ENCODE measurements around the gene OGG1. TPM values are rescaled to one million over a fixed set of nuclear protein-coding genes. Genes with fewer than 3 reads are reported as not detected.

Gene OGG1
- 16.2 and 17.4 TPM in 2 replicates for total RNA-seq

DNA sequence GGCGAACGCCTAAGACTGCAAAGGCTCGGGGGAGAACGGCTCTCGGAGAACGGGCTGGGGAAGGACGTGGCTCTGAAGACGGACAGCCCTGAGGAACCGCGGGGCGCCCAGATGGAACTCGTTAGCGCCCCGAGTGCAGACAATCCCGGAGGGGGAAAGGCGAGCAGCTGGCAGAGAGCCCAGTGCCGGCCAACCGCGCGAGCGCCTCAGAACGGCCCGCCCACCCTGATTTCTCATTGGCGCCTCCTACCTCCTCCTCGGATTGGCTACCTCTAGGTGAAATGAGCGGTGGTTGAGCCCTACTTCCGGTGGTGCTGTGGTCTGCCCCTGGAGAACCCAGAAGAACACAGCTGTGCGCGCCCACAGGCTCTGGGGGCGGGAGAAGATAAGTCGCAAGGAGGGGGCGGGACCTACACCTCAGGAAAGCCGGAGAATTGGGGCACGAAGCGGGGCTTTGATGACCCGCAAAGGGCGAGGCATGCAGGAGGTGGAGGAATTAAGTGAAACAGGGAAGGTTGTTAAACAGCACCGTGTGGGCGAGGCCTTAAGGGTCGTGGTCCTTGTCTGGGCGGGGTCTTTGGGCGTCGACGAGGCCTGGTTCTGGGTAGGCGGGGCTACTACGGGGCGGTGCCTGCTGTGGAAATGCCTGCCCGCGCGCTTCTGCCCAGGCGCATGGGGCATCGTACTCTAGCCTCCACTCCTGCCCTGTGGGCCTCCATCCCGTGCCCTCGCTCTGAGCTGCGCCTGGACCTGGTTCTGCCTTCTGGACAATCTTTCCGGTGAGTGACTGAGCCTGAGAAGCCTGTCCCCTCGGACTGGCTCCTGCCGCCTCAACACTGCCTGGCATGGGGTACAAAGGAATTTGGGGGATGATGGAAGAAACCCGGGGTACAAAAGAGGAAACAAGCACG lies at the start of gene OGG1:
OGG1 (plus strand) TSS at position 308 of the 911 bp plus-strand sequence; CDS start at position 643, 335 bp downstream.

GRCh38 chr3:9703736-9704346 lies 45.9 kb upstream of the OGG1 start, which contains the start of gene CPNE9:
TSS of gene CPNE9 (plus strand) at chr3:9703833. CDS start at chr3:9703997, 164 bp downstream.

DNA sequence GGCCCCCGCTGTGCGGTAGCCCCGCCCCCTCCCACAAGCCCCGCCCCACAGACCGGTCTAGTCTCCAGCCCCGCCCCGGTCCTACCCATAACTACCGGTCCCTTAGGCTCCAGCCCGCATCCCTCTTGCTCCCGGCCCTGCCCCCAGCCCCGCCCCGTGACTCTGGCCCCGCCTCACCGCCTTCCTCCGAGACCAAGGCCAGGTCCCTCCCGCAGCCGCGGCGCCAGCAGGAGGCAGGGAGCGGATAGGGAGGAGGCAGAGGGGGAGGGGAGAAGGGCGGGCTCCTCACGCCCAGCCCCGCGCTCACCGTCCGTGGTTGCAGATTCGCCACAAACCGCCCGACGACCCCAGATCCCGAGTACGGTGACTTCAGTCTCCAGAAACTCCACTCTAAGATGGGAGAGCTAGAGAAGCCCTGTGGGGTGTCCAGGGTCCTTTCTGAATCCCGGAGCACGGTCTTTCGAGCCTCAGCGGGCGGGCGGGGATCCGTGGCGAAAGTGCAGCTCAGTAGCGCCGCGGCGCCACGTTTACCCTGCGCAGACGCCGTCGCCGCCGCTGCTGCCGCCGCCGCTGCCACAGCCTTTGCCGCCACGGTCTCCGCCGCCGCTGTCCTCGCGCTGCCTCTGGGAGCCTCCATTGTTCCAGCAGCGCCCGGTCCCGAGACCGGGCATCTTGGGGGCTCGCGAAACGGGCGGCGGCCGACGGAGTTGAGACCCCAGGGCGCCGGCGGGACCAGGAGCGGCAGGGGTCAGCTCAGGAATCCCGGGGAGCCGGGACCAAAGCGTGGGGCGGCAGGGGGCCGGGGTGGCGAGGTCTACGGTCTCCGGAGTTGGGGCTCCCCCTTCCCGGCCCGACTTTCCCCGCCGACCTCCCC lies 18.3 kb upstream of the OGG1 start, which contains the start of gene BRPF1:
BRPF1 (plus strand) TSS at position 530 of the 874 bp plus-strand sequence. CDS start 2,406 bp downstream, outside the sequence.

DNA sequence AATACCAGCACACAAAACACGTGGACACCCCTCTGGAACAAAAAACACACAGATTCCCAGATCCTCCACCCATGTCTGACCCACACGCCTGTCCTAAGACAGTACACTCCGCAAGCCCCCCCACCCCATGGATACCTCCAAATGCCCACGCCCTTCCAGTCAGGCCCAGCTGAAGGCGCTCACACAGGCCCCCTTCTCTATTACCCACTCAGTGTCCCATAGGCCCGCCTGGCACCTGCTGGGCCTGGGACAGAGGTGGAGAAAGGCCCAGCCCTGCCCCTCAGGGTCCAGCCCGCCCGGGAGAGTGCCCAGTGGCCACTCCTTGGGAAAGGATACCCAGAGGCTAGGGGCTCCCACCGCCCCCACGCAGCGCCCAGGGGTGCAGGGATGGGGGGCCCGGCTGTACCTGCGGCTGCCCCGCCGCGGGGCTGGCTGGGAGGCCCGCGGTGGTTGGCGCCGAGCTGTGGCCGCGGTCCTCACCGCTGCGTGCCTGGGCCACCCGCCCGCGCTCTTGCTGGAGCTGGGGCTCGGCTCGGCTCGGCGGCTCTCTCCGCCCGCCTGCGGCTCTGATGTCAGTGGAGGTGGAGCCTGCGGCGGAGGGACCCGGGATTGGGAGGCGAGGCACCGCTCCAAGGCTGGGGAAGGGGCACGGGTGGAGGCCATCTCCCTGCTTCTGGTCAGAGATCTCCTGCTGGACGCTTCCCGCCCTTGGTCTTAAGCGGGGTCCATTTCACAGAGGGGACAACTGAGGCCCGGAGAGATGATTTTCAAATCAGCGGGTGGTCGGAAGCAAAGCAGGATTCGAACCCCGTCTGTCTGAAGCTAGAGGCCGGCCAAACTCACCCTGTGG lies 19.9 kb downstream of the OGG1 start, which contains the start of gene CAMK1:
CAMK1 (minus strand) TSS at position 522 of the 850 bp plus-strand sequence. CDS start 2,198 bp downstream, outside the sequence.

DNA sequence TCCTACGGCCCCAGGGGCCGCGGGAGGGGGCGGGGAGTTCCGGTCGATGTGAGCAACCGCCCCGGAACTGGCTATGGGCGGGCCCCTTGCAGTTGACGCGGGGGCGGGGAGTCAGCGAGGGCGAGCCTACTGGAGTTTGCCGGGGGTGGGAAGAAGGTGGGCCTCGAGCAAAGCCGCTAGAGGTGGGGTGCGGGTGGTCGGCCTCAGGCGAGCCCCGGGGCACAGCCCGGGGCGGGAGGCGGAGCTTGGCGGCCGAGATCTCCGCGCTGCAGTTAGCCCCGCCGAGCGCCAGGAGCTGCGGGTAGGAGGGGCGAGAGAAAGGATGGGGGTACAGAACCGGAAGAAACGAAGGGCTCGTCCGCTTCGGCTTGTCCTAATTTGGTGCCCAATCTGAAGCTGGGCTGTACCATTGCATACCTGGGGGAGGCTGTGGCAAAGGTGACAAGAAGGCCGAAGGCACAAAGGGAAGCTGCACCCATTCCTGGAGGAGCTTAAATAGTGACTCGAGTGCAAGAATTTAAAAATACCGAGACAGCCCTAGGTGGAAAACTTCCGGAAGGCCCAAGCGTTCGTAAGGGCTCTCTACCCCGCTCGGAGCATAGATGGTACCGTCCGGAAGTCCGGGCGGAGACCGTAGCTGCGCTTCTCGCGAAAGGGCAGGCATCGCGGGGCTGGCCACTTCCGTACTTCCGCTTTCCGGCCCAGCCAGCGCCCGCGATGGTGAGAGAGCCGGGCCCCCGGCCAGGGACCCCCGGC lies 42.8 kb downstream of the OGG1 start, which contains the start of the genes ARPC4 and TADA3:
ARPC4 (plus strand) TSS at position 678 of the 756 bp plus-strand sequence; CDS start at position 718, 40 bp downstream.
TADA3 (minus strand) TSS at position 69 of the 756 bp plus-strand sequence. CDS start 1,007 bp downstream, outside the sequence.

Other genes with a start within 250 kb of the OGG1 start
- not detected in 2 replicates for gene LHFPL4, start 196.1 kb upstream of the OGG1 start, total RNA-seq
- 19.6 and 21.4 TPM in 2 replicates for gene MTMR14, start 100.4 kb upstream of the OGG1 start, total RNA-seq
- gene CPNE9, start 46.1 kb upstream of the OGG1 start, total RNA-seq: not detected in 2 replicates
- 8.1 and 13.1 TPM in 2 replicates for gene BRPF1, start 18.2 kb upstream of the OGG1 start, total RNA-seq
- gene CAMK1, start 20.0 kb downstream of the OGG1 start, total RNA-seq: 9.5 and 11.7 TPM in 2 replicates
- gene TADA3, start 42.5 kb downstream of the OGG1 start, total RNA-seq: 55.0 and 65.0 TPM in 2 replicates
- gene ARPC4, start 43.1 kb downstream of the OGG1 start, total RNA-seq: 164 and 206 TPM in 2 replicates
- 4.4 and 6.6 TPM in 2 replicates for gene TTLL3, start 60.3 kb downstream of the OGG1 start, total RNA-seq
- 56.1 and 64.1 TPM in 2 replicates for gene RPUSD3, start 94.1 kb downstream of the OGG1 start, total RNA-seq
- gene CIDEC, start 130.3 kb downstream of the OGG1 start, total RNA-seq: not detected in 2 replicates
- gene JAGN1, start 140.7 kb downstream of the OGG1 start, total RNA-seq: 33.5 and 51.9 TPM in 2 replicates
- 16.6 and 19.3 TPM in 2 replicates for gene IL17RE, start 152.9 kb downstream of the OGG1 start, total RNA-seq
- gene IL17RC, start 167.1 kb downstream of the OGG1 start, total RNA-seq: 42.2 and 42.7 TPM in 2 replicates
- gene CRELD1, start 183.9 kb downstream of the OGG1 start, total RNA-seq: 17.4 and 25.5 TPM in 2 replicates
- 2.0 TPM in 2 replicates for gene PRRT3, start 202.5 kb downstream of the OGG1 start, total RNA-seq
- 35.2 and 37.8 TPM in 2 replicates for gene EMC3, start 236.9 kb downstream of the OGG1 start, total RNA-seq

All from airway epithelial cell (primary cell).